Brain microvascular endothelial cell (primary cell): ENCODE results near the gene NANOG.
"Not testable (repeated sequence)": the region's sequence is repeated elsewhere in the genome, so short reads cannot be mapped to it uniquely, and the experiment has no call there.

Source experiments
- DNase-seq: peaks from one replicate; pipeline ENCODE4 v3.0.0-alpha.2; 2020
- H3K27ac ChIP-seq: fragments of 250-450 bp; sonication (Bioruptor Pico); 2 replicates; pipeline ENCODE4 v1.5.1; 2020; ENCODE audit warnings: mild to moderate bottlenecking, moderate library complexity
- H3K27me3 ChIP-seq: fragments of 250-450 bp; sonication (Bioruptor Pico); replicated peaks from 2 replicates; pipeline ENCODE4 v1.5.1; 2020; ENCODE audit warnings: mild to moderate bottlenecking
- H3K36me3 ChIP-seq: fragments of 250-450 bp; sonication (Bioruptor Pico); replicated peaks from 2 replicates; pipeline ENCODE4 v1.5.1; 2020; ENCODE audit warnings: mild to moderate bottlenecking
- H3K4me3 ChIP-seq: 2 replicates; pipeline ENCODE4 v1.5.1; 2011; ENCODE audit warnings: low read depth, mild to moderate bottlenecking, control low read depth, low read length, moderate library complexity
- CTCF ChIP-seq: IDR thresholded peaks from 2 replicates; pipeline ENCODE4 v1.5.1; 2011; ENCODE audit warnings: low read depth, mild to moderate bottlenecking, moderate library complexity, low read length, control low read depth, inconsistent platforms; ENCODE audit errors: missing control alignments
- in situ Hi-C: cut with HindIII; loops from 2 replicates; pipeline ENCODE4 v1.10.0; 2017; ENCODE audit warnings: low sequenced_read_pairs, low pct_ligation_motif_present

Gene NANOG

DNA sequence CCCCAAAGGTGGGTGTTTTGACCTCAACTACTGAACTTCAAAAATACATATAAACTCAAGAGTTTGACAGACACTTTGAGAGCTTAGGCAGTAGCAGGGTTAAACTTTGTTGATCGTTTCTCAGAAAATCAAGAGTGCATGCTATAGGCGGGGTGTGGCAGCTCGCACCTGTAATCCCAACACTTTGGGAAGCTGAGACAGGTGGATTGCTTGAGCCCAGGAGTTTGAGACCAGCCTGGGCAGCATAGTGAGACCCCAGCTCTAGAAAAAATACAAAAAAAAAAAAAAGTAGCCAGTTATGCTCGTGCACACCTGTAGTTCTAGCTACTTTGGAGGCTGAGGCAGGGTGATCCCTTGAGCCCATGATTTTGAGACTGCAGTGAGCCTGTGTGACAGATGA is 12.3 kb downstream of the NANOG start:
- Histone ChIP-seq H3K27me3 (no peaks in the 10 kb centered on the region), H3K27ac (no peak overlapping the region), H3K36me3 (no peaks in the 10 kb centered on the region), H3K4me3 (no peak overlapping the region)
- in situ Hi-C loops = no loop called here
- no peak for TF ChIP-seq CTCF
- no peak for DNase-seq

DNA sequence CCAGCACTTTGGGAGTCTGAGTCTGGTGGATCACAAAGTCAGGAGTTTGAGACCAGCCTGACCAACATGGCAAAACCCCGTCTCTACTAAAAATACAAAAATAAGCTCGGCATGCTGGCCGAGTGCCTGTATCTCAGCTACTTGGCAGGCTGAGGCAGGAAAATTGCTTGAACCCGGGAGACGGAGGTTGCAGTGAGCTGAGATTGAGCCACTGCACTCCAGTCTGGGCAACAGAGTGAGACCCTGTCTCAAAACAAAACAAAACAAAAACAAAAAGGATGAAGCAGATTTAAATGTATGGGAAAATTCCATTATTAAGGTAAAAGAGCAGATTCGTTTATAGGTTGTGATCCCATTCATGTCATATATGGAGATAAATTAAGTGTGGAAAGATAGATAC is 17.1 kb downstream of the NANOG start:
- H3K4me3 ChIP-seq, H3K27me3 ChIP-seq, H3K36me3 ChIP-seq, in situ Hi-C loops, DNase-seq, H3K27ac ChIP-seq: not testable (repeated sequence)

DNA sequence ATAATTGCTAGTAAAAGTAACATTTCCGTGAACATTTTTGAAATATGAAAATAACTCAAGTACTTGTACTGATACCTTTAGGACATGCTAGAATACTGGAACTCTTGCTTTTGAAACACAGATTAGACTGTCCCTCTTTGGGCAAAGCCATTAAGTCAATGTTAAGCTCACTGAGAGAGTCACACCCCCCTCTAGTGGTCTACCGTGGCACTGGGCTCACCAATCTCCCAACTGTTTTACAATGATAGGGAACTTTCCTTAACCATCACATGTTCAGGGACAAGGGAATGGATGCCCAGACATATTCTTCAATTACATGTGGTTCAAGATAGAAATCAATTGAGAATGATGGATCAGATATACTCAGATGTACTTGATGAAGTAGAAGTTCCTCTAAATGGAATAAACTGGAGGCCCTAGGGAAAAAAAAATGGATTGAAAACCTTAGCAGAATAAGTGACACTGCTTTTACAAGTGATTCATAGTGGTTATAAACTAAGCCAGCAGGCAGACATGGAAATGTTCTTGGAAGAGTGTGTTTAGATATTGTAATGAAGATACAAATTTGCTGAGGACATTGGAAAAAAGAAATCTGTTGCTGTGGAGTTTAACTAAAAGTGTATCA is 17.8 kb downstream of the NANOG start:
- in situ Hi-C loops = no loop called here
- peak; percentile 84 for DNase-seq
- no peak overlapping the region for H3K4me3 ChIP-seq
- H3K36me3 ChIP-seq = no peaks in the 10 kb centered on the region
- no peaks in the 10 kb centered on the region for H3K27me3 ChIP-seq
- peak; percentile 97 for TF ChIP-seq CTCF
- no peak overlapping the region for H3K27ac ChIP-seq

DNA sequence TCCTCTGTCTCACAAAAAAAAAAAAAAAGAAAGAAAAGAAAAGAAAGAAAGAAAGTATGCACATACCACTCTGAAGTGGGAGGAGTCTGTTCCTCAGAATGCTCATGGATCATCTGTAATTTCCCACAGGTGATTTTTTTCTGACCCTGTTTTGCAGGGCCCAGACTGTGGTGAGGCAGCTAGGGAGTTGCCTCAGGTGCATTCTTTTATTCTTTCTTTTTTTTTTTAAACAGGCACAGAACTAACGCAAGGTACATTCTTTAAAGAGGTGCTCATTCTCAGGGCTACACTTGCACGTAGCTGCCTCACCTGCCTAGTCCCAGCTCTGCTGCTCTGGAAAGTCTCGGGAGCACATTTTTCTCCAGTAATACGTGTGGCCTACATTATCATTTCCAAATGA is 36.6 kb downstream of the NANOG start:
- H3K27ac ChIP-seq, H3K36me3 ChIP-seq, H3K4me3 ChIP-seq, in situ Hi-C loops, H3K27me3 ChIP-seq, DNase-seq: not testable (repeated sequence)

GRCh38 chr12:7829737-7830136 is 40.5 kb downstream of the NANOG start:
- H3K27ac ChIP-seq, H3K4me3 ChIP-seq, H3K27me3 ChIP-seq, DNase-seq, H3K36me3 ChIP-seq, in situ Hi-C loops: not testable (repeated sequence)

DNA sequence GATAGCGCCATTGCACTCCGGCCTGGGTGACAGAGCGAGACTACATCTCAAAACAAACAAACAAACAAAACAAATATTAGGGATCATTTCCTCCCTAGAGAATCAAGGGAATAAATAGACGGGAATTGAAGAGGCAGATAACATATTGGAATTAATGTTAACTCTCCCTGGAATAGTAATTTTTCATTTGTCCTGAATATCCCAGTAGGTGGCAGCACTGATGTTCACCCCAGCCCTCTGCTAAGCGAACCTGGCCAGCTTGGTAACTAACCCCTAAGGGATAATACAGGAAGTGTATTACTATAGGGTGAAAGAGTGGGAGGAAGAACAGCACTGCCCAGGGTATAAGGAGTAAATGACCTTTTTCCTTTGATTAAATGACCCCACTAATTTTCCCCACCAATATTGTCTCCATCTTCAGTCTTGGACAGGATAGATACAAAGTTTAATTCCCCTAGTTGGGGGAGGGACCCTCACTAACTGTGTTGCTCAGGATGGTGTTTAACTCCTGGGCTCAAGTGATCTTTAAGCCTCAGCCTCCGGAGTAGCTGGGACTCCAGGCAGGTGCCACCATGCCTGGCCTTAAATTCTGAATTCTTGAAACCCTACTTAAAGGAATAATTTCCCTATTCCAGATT is 43.0 kb downstream of the NANOG start:
- no peak overlapping the region for H3K4me3 ChIP-seq
- H3K36me3 ChIP-seq = no peaks in the 10 kb centered on the region
- no peaks in the 10 kb centered on the region for H3K27me3 ChIP-seq
- peak; percentile 56 for DNase-seq
- peak; percentile 73 for TF ChIP-seq CTCF
- in situ Hi-C loops = no loop called here
- no peak overlapping the region for H3K27ac ChIP-seq

DNA sequence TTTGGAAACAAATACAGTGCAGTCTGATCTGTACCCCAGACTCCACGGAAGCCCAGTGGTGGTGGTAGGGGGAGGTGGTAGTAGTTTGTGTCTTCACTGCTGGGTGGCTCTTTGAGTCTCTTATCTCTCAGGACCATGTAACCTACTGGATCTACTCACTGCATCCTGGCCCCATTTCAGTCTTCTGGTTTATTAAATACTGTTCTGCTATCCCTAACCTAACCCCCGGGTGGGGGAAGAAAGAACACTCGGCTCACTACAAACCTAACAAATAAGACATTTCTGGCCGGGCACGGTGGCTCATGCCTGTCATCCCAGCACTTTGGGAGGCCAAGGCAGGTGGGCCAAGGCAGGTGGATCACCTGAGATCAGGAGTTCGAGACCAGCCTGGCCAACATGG is 44.0 kb downstream of the NANOG start:
- in situ Hi-C loops, H3K27ac ChIP-seq, H3K27me3 ChIP-seq, DNase-seq, H3K4me3 ChIP-seq, H3K36me3 ChIP-seq: not testable (repeated sequence)

DNA sequence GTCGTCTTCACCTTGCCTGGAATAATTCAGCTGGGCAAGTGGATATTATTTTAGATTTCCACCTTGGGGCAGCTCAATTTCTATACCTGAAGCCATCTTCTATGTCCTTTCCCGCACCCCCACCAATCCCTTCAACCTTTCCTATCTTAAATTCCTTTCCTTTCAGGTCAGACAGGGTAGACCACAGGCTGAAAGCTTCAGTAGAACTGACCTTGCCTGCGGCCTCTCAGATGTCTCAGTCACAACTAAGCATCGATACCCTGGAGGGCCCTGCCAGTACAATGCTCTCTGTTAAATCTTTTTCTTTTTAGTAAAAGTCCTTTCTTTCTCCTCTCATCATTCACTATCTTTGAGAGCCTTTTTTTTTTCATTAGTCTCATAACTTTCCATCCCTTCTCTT is 44.6 kb downstream of the NANOG start:
- Histone ChIP-seq H3K27me3 (no peaks in the 10 kb centered on the region), H3K27ac (no peak overlapping the region), H3K4me3 (no peak overlapping the region), H3K36me3 (no peaks in the 10 kb centered on the region)
- DNase-seq = no peak
- no peak for TF ChIP-seq CTCF
- in situ Hi-C loops = no loop called here
